ENCODE data around the gene KPTN. TPM values are rescaled to one million over a fixed set of nuclear protein-coding genes. Genes with fewer than 3 reads are reported as not detected.

The KPTN gene
- total and polyA plus RNA-seq, 2 of the 8 experiments (the other 6 are each of a cell fraction or from before 2014, with no cell fraction given), result 23.6 to 31.3 TPM

GRCh38 chr19:47495478-47496372, 11.7 kb upstream of the KPTN start:
- H4K5ac ChIP-seq (ENCODE audit: insufficient read length, low read depth, low read length), result no peak overlapping the region
- FAIRE-seq, result no peak
- 91% methylated on average over 16 of the region's 17 CpGs; no CpG with 5 or more reads in 1 of the 2 experiments for WGBS, 2 experiments (ENCODE audit: extremely low coverage in 1 of 2, insufficient coverage in 1 of 2, insufficient read length in 1 of 2, insufficient replicate concordance in 2 of 2, low coverage in 1 of 2, low lambda C conversion rate in 2 of 2, missing lambda C conversion rate in 1 of 2)

More at GRCh38 chr19:47495478-47496372, 11.7 kb upstream of the KPTN start:
- Histone ChIP-seq H3K9me3 (ENCODE audit: insufficient read depth in 2 of 2, low read depth in 1 of 2, low read length in 1 of 2) (no peaks in the 10 kb centered on the region), H3K4ac (replicated peaks; ENCODE audit: insufficient read length, low read depth, low read length) (no peak overlapping the region), H3K56ac (replicated peaks; ENCODE audit: insufficient read length, low read depth, low read length) (no peak overlapping the region), H4K20me1 (replicated peaks in 1 of 2; ENCODE audit: control insufficient read depth in 1 of 2, insufficient read depth in 2 of 2, low read length in 2 of 2) (peaks cover 2 to 5% of the 10 kb centered on the region in 2 experiments), H2BK5ac (ENCODE audit: low read depth, low read length) (no peak overlapping the region), H3K4me2 (ENCODE audit: insufficient read depth in 1 of 2, low read depth in 2 of 2, low read length in 2 of 2) (no peak overlapping the region), H2BK12ac (ENCODE audit: low read depth, low read length) (no peak overlapping the region), H4K8ac (ENCODE audit: extremely low read depth, insufficient read depth, low read length) (no peak overlapping the region; the same call in 1 of the 2 replicates), H3K18ac (ENCODE audit: extremely low read depth, low read length) (no peak overlapping the region), H2AK5ac (ENCODE audit: low read depth, low read length) (no peak overlapping the region), H3K27ac (ENCODE audit: low read depth, low read length) (no peak overlapping the region), H2BK15ac (ENCODE audit: low read length) (no peak overlapping the region), H3K14ac (ENCODE audit: insufficient read length) (no peak overlapping the region), H3K27me3 (replicated peaks in 1 of 4; ENCODE audit: control insufficient read depth in 3 of 4, extremely low read depth in 1 of 4, insufficient read depth in 3 of 4, low read length in 3 of 4) (no peaks in the 10 kb centered on the region), H3K4me1 (replicated peaks in 1 of 4; ENCODE audit: control insufficient read depth in 3 of 4, insufficient read depth in 4 of 4, low read length in 3 of 4) (peaks cover 0 to 8% (median 5%) of the 10 kb centered on the region in 4 experiments; a peak in 4 of 7 replicates), H2BK20ac (ENCODE audit: low read length) (no peak overlapping the region), H3K36me3 (ENCODE audit: control insufficient read depth in 2 of 4, insufficient read depth in 4 of 4, low read length in 3 of 4) (no peaks in the 10 kb centered on the region; a peak in 1 of 8 replicates), H3K4me3 (ENCODE audit: extremely low read depth in 1 of 4, insufficient read depth in 2 of 4, low read depth in 3 of 4, low read length in 4 of 4) (no peak overlapping the region), H3K79me2 (ENCODE audit: control insufficient read depth in 1 of 2, insufficient read depth in 2 of 2, low read length in 2 of 2) (no peaks in the 10 kb centered on the region; a peak in 1 of 4 replicates), H3K79me1 (ENCODE audit: low read depth, low read length) (no peaks in the 10 kb centered on the region; the same call in 1 of the 2 replicates), H3K23me2 (ENCODE audit: low read depth, low read length) (no peaks in the 10 kb centered on the region), H3K23ac (ENCODE audit: insufficient read length) (no peak overlapping the region), H4K91ac (replicated peaks; ENCODE audit: insufficient read length, low read length) (no peak overlapping the region), H2BK120ac (replicated peaks; ENCODE audit: low read depth, low read length) (no peak overlapping the region), H3K9ac (replicated peaks in 1 of 4; ENCODE audit: extremely low read depth in 1 of 4, low read depth in 3 of 4, low read length in 3 of 4) (no peak overlapping the region), H2AFZ (ENCODE audit: low read length) (no peak overlapping the region)
- DNase-seq (ENCODE audit: low read depth in 1 of 2, low spot score in 2 of 2), result no peak
- peak in 1 of 3 experiments; percentile 2; a peak in 1 of 4 replicates for TF ChIP-seq CTCF (IDR thresholded peaks at IDR 0.05; ENCODE audit: control extremely low read depth in 1 of 3, insufficient read depth in 1 of 3, low read depth in 1 of 3, low read length in 3 of 3)
- TF ChIP-seq EZH2 (IDR thresholded peaks at IDR 0.05; ENCODE audit: low read depth, low read length, severe bottlenecking), result no peak
- CTCF ChIA-PET (ENCODE audit: partially characterized antibody), result interaction anchor here (0.6 to 4.7 kb wide), 14 partner anchors 10 to 216 kb away, joined by 3 to 32 read pairs (median 4); partner anchors contain the start of genes KPTN and NAPA
- POLR2A ChIA-PET (ENCODE audit: partially characterized antibody), result interaction anchor here (1.0 to 7.6 kb wide), 5 partner anchors 8 to 16 kb away, joined by 3 to 55 read pairs (median 4); partner anchors contain the start of gene KPTN

Measured in H1 (cell line).